CD4-positive, alpha-beta T cell treated with Interleukin-2 at 100 ng/mL for 4 hours (primary cell): Measurements from ENCODE around the gene SLC35B4.

Source experiments
- DNase-seq: peaks from one replicate; pipeline ENCODE4 v3.0.0-alpha.2; 2020; ENCODE audit warnings: low spot score

Gene SLC35B4, protein sequence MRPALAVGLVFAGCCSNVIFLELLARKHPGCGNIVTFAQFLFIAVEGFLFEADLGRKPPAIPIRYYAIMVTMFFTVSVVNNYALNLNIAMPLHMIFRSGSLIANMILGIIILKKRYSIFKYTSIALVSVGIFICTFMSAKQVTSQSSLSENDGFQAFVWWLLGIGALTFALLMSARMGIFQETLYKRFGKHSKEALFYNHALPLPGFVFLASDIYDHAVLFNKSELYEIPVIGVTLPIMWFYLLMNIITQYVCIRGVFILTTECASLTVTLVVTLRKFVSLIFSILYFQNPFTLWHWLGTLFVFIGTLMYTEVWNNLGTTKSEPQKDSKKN

DNA sequence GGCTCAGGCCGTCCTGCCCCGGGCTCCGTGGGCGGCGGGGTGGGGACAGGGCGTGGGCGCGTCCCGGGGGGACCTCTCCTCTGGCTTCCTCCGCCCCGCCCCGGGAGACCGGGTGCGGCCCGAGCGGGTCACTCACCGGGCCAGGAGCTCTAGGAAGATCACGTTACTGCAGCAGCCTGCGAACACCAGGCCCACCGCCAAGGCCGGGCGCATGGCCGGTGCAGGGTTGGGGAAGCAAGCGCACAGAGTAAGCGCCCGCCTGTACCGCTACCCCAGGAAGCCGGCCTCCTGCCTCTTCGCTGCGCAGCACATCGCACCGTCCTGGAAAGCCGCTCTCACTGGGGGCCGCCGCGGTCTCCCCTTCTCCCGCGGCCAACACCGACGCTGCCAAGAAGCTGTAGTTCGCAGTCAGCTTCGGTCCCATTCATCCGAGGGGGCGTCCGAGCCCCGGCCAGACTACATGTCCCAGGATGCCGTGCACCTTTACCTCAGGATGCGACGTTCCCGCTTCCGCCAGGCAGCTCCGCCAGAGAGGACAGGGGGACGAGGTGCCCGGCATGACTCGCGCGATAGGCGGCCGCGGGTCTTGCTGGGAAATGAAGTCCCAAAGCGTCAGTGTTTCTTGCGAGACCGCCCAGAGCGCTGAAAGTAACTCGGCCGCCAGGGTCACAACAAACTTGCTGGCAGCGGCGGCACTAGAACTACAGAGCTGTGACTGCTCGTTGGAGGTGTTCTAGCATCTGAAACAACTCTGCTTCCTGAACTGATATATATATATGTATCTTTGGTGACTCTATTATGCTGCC lies at the start of gene SLC35B4:
TSS of gene SLC35B4 (minus strand) at position 392 of the 806 bp plus-strand sequence. CDS start at position 213, 179 bp downstream.
- DNase-seq = peak; percentile 96

DNA sequence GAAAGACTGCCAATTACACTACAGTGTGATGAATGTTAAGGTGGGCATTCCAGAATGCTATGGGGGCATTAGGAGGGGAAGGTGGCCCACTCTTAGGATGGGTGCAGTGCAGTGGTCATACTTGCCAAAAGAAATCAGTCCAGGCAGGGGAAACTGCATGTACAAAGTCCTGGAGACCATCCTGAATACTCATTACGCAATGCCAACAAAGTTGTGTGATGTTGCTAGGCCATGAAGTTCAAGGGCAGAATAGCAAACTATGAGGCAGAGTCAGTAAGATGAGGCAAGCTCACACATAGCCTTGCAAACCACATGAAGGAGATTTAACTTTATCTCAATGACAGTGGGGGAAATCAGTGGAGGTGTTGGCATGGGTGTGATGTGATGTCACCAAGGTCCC lies 49.8 kb upstream of the SLC35B4 start:
- DNase-seq = no peak

DNA sequence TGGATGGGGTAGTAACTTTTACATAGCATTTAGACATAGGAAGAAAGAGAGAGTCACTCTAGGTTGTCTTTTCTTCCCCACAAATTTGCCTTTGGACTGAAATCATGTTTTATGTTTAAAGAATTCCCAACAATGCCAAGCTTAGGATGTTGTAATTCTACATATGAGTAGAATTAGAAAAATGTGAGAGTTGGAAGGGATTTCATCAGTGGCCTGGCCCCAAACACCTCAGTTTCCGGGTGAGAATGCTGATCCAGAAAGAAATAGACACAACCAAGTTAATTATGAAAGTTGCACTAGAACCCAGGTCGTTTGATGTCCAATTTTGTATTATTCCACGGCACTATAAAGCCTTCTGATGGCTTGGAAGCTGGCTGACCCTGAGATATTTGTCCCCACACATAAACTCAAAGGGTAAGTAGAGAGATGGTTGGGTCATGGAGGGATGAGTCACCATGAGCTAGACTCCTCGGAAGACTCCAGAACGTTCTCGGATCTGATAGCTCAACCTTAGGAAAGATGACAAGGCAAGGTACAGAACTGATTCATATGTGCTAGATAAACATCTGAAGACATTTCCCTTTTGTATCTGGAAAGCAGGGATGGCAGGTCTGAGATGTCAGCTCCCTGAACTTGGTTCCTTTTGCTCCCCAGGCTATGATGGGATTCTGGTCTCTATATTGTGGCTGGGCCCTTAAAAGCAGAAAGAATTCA lies 48.8 kb upstream of the SLC35B4 start:
- no peak for DNase-seq

DNA sequence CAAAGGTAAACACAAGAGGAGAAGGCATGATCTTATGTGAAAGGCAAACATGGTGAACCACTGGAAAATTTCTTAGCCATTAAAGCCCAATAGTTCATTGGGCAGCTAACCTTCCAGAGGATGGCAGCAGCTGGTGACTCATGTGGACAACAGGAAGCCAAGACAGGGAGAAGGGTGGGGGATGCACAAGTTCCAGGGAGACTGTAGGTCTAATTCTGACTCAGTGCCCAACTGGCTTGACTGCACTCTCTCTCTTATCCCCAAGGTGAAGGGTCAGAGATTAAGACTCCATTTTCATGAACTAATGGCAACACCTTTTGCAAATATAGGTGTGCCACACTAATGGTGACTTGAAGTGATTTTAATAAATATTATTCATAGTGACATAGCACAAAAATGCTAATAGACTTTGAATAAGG lies 47.9 kb upstream of the SLC35B4 start:
- DNase-seq = no peak

DNA sequence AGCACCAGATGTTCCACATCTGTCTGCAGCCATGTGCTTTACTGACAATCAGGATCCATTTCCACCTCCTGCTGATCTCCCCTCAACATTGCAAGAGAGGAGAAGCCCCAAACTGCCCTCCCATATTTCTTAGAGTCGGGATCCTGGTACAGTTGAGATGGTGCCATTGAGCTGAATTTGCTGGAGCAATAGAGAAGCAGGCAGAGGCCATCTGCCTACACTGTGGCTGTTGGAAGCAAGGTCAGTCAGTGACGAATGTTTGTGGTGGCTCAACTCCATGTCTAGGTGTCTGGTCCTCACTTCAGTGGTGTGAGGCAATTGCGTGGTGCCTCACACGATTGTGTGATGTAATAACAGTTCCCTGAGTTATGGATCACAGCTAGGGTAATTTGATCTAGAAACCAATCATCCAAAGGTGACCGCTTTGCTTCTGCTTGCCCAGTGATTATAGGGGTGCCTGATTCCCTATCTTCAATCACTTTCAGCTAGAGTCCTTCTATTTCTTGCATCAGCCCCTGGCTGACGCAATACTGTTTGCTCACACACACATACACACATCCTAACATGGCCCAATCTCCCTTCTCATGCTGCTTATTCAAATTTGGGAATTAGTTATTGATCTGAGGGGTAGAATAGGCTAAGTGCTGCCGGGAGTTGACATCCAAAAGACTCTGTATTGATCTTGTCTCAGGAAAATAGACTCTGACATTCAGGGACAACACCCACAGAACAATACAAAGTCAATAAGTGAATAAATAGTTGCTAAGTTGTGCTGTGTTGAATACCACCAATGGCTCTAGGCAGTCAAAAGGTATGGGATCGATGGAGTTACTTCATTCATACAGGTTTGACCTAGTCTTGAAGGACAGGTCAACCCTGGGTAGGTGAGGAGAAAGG lies 46.1 kb upstream of the SLC35B4 start:
- no peak for DNase-seq

DNA sequence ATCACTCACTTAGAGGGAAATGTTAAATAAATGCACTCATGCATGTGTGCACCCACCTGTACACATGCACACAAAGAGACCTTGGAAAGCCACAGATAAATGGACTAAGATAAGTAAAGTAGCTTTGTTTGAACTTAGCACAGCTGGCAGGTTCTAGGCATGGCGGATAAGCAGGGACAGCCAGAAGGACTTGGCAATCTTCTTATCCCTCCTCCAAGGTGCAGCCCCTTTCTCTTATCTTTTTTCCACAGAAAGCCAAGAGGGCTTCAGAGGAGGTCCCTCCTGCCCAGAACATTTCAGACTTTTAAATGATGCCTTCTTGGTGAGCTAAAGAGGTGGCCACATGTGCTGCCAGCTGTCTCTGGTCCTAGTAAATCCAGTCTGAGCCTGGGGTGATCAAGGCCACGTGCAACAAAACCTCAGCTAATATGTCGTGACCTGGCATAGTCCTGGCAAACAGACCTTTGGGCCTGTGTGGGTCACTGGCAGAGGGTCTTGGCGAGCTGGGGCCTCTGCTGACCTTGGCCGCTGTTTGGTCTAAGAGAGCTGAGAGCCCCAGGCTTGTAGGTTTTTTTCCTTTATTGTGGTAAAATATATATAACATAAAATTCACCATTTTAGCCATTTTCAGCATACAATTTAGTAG lies 43.2 kb upstream of the SLC35B4 start:
- no peak for DNase-seq

DNA sequence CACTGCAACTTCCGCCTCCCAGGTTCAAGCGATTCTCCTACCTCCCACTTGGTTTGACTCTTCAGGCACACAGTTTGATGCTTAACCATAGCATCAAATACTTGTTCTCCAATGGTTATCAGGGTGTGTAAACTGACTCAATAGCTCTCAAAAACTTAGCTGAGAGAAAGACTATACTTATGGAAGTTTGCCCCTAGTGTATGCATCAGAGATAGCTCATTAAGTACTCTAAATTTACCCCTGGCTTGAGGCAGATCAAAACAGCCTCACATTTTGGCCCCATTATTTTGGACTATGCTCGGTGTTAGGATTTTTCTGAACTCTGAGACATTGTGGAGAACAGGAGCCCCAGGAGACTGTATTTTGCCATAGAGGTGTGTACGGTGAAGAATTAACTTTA lies 40.8 kb upstream of the SLC35B4 start:
- DNase-seq = no peak

DNA sequence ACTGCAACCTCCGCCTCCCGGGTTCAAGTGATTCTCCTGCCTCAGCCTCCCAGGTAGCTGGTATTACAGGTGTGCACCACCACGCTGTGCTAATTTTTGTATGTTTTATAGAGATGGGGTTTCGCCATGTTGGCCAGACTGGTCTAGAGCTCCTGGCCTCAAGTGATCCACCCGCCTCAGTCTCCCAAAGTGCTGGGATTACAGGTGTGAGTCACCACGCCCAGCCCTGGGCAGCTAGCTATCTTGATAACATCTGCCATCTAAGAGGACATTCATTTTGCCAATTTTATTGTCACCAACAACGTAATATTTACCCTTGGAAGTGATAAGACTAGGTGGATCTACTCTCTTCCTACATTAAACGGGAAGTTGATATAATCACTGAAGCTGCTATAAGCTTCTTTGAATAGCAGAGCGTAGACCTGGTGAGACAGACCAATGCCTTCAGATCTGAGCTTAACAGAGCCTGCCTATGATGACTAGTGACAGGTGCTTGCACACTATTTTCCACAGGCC lies 39.7 kb upstream of the SLC35B4 start:
- DNase-seq = no peak

DNA sequence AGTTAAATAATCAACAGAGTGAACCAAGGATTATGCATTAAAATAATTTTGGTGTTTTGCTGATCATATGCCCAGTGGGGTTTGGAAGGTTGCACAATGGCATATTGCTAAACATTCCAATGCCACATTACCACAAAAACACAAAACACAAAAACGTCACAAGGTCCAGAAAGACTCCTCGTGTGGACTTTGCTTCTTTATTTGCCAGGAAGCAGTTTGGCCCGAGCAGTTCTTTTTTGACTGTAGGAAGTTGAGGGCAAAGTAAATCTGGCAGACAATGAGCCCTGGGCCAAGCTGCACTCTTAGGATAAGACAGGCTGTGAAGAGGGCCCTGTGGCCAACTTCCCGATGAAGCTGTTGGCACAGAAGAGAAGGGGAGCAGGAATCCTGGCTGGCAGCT lies 39.2 kb upstream of the SLC35B4 start:
- no peak for DNase-seq

DNA sequence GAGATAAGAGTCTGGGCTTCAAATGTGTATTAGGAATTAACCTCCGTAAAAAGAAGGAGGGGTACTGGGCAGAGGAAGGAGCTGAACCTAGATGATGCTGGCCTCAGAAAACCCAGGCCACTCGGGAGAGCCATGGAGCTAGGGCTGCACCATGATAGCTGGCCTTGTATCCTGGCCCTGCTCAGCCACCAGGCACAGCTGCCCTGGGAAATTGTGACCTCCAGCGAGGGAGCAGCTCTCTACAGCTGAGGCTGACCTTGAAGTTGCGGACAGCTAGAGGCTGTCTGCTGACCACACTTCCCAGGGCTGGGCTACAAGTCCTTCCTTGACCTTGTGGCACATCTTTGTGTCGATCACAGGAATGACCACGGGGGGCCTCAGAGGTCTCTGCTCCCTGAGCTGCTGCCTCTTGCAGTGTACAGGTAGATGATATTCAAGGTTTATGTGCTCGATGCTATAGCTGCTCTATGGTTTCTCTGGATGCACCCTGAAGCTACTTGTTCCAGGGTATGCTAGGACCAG lies 38.3 kb upstream of the SLC35B4 start:
- DNase-seq = no peak

DNA sequence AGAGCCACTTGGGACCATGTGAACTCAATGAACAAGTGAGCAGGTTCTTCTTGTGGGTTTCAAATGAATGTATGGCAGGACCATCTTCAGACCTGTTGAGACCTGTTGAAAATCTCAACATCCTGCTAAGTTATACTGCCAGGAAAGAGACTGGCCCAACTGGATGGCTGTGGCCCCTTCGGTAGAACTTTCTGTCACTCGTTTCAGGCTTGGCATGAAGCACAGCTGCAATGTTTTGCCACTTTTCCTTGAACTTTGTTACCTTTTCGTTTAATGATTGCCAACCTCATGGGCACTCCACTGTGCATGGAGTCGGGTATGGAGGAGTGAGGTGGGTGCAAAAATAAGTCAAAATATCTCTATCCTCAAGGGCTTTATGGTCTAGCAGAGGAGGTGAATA lies 36.7 kb upstream of the SLC35B4 start:
- DNase-seq = no peak

DNA sequence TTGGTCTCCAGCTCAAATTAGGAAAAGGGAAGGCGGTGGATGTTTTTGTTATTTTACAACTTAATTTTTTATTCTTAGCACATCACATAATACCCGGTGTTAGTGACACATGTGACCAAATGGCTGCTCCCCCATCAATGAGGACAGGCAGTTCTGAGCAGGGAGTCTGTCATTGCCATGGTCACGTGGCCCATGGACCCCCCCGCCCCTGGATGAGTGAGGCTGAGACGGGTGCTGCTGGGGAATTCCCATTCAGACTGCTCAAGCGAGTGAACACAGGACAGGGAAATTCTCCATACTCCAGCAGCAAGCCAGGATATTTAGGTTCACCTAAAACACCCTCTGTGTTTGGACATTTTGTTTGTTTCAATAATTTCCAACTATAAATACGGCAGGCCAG lies 34.7 kb upstream of the SLC35B4 start:
- DNase-seq = no peak

DNA sequence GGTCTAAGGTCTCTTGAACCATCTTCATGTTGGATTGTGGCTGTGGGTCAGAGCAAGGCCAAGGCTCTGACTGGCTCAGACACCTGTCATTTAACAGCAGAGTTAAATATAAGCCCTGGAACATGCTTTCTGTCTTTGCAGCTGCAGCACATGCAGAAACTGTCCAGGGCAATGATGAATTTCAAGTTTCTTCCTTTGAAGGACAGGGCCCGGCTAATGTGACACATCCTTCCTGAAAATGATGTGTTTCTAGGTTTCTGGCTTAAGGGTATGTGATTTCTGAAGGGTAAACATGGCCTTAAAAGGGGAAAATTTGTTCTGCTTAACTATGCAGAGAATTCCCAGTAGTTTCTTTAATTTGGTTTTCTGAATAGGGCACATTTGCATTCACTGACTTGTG lies 34.0 kb upstream of the SLC35B4 start:
- DNase-seq = no peak

DNA sequence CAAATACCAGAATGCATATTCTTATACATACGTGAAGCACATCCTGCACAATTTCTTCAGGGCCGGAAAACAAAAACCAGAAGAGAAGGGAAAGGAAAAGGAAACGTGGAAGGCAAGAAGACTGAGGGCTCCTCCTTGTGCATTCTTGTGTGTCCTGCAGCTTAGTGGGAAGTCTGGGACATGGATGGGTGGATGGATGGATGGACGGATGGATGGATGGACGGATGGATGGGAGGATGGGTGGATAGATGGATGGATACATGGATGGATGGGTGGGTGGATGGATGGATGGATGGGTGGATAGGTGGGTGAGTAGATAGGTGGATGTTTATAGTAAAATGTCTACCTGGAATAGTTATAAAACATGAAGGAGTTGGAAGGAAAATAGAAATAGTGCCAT lies 30.8 kb upstream of the SLC35B4 start:
- no peak for DNase-seq

DNA sequence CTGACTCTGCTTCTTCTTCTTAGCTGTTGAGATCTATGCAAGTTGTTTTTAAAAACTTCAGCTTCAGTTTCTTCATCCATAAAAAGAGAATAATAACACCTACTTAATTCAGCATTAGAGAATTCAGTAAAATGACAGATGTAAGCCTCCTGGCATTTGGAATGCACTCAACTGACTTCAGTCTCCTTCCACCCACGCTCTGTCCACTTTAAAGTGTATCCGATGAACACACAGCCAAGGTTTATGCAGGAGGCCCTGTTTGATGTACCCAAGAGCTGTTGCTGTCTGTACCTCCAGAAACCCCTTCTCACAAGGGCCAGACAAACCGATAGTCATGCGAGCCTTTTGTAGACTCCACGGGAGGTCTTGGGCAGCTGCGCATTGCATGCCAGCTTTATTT lies 27.1 kb upstream of the SLC35B4 start:
- DNase-seq = no peak

DNA sequence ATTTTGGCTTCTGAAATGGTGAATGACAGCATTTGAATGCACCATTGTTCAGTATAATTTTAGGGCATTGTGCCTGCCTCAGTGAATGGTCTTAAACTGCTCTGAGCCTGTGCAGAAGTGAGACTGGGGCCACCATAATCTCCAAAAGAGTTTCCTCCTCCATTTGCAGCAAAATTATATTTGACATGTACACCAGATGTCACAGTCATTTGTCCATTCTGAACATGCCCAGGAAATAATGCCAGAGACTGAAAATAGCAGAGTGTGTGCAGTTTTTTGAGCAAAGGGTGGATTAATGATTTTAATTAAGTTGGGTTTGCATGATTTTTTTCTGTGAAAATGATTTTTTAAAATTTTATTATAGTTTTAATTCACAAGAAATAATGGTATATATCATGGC lies 26.4 kb upstream of the SLC35B4 start:
- no peak for DNase-seq

DNA sequence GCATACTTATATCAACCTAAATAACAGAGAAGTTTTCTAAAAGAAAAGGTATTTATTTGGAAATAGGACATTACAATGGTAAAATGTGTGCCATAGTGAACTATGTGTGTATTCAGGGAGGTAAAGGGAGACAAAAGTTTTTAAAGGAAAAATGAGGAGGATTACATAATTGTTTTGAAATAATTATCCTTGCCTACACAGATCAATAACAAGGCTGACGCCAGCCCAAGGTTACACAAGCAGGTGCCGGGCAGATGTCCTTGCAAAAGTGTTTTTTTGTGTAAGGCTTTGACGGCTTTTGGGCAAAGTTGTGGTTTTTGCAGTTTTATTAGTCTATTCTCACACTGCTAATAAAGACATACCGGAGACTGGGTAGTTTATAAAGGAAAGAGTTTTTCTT lies 22.7 kb upstream of the SLC35B4 start:
- no peak for DNase-seq

DNA sequence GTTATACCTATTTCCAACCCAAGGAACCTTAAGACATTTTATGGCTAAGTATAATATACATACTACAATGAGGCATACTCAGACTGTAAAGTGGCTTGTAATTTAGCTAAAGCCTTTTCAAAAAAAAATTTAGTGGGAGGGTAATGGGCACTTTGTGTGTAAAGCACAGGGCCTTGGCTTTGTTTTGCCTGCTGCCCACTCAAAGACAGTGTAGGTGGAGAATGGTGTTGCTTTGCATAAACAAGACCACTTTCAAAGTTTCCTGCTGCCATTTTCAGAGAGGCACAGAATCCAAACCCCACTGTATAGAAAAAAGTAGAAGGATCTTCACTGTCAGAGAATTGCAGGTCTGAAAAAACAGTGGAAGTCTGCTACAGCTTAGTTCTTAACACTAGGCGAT lies 21.2 kb upstream of the SLC35B4 start:
- no peak for DNase-seq

DNA sequence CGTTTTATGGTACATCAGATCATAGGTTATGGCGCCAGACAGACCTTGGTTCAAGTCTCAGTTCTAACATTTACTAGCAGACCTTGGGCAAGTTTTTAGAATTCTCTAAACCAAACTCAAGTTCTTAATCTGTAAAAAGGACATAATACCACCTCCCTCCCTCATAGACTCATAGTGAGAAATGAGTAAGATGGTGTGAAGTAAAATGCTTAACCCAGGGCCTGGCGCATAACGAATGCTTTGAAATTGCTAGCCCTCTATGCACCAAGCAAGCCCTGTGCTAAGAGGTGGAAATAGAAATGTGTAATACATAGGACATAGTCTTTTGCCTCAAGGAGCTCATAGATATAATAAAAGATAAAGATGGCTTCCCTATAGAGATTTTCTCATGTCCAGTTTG lies 17.7 kb upstream of the SLC35B4 start:
- no peak for DNase-seq

DNA sequence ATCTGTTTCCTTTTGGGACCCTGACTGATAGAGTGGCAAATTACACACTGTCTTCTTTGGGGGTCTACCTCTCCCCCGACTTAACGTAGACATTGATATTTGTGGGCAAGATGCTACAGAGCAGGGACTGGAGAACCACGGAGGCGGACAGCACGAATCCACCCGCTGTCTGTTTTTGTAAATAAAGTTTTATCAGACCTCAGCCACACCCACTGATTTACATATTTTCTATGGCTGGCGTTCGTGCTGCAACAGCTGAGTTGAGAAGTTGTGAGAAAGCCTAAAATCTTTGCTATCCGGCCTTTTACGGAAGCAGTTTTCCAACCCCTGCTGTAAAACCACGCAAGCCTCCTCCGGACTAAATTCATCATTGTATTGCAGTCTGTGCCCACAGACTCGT lies 17.2 kb upstream of the SLC35B4 start:
- DNase-seq = no peak

DNA sequence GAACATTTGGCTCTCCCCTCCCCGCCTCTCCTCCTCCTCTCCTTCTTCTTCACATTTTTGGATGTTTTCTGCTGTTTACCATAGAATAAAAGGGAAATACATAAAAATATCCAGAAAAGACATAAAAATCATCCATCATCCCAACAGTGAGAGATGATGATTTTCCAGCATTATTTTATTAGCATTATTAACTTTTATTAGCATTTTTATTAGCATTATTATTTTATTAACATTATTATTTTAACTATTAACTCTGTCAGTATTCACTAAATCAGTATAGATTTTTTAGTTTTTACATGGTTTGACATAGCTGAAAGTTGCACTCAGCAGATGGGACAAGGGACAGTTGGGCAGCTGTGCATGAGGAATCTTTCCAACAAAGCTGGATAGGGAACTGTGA lies 16.2 kb upstream of the SLC35B4 start:
- no peak for DNase-seq
